ENCODE measurements around the gene CTDP1.

DNA sequence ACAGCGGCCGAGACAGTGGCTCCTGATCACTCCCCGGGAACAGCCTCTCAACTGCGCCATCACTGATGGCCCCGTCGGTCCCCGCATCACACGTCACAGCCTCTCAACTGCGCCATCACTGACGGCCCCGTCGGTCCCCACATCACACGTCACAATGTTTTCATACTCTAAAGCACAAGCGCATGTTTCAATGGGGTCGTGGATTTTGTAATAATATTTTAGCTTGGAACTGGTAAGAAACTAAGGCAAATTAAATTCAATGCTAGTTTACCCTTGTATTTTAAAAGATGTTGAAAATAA is 44.2 kb upstream of the CTDP1 start:
- TF ChIP-seq, protein P1, sequence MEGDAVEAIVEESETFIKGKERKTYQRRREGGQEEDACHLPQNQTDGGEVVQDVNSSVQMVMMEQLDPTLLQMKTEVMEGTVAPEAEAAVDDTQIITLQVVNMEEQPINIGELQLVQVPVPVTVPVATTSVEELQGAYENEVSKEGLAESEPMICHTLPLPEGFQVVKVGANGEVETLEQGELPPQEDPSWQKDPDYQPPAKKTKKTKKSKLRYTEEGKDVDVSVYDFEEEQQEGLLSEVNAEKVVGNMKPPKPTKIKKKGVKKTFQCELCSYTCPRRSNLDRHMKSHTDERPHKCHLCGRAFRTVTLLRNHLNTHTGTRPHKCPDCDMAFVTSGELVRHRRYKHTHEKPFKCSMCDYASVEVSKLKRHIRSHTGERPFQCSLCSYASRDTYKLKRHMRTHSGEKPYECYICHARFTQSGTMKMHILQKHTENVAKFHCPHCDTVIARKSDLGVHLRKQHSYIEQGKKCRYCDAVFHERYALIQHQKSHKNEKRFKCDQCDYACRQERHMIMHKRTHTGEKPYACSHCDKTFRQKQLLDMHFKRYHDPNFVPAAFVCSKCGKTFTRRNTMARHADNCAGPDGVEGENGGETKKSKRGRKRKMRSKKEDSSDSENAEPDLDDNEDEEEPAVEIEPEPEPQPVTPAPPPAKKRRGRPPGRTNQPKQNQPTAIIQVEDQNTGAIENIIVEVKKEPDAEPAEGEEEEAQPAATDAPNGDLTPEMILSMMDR (IDR thresholded peaks at IDR 0.05 in 4 of 5, conservative IDR thresholded peaks at IDR 0.05 in 1 of 5) = no peak
- TF ChIP-seq POLR2A (IDR thresholded peaks at IDR 0.05) = no peak

All from gastrocnemius medialis (tissue), 4 donors.